Measurements from ENCODE around the gene PDCD1LG2.

Gene PDCD1LG2

DNA sequence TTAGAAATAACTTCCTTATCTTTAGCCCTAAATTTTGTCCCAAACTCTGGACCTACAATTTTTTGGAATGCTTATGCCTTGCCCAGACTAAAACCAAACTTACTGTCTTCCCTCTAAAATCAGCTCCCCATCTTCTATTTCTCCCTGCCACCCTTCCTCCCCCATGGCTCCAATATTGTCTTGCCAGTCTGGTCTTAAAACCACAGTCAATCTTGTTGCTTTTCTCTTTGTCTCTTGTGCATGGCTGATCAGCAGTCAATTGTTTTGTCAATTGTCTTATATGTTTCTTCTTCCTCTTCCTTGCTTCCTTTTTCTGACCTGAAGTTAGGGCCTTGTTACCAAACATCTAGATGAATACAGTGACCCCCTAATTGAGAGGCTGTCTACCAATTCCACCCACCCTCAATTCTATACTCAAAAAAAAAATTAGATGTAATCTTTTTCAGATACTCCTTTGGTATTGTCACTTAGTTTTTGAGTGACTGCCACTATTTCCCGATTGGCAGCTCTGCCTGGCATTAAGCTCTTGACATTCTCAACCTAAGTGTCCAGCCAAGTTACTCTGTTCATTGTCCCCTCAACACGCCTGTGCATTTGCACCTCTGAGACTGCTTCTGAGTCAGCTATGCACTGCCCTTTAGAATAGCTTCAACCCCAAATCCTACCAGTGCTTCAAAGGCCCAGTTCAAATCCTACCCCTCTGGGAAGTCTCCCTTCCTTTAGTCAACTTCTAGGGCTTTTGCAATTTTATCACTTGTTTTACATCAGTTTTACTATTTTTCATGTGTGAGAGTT, 2.5 kb downstream of the PDCD1LG2 start:
- no peak for TF ChIP-seq CTCF (IDR thresholded peaks at IDR 0.05; ENCODE audit: low read depth, low read length)
- no peak for DNase-seq (ENCODE audit: extremely low read depth, low read depth)

DNA sequence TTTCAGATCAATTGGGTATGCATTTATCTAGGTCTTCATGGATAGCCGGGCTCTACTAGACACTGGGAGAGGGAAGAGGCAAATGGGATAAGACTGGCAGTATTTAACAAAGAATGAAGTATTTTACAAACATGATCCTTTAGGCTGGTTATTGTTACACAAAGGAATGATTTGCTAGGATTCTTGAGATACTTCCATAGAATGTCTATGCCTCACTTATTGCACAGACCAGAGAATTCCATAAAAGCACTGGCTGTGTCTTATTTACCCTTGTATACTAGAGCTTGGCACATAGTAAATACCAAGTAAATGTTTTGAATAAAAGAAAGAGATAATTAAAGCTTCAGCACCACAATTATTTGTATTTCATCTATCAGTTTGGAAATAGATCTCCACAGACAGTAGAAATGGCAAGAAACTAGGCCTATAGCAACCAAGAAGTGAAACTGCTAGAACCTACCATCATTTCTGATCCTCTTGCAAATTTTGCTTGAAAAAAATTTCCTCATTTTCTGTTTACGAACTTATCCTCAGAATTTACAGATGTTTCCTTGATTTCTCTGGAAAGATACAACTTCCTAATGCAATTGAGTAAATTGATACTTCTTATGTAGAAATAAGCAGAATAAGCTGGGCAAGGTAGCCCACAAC, 3.8 kb downstream of the PDCD1LG2 start:
- TF ChIP-seq CTCF (IDR thresholded peaks at IDR 0.05; ENCODE audit: low read depth, low read length): no peak
- DNase-seq (ENCODE audit: extremely low read depth, low read depth): no peak

GRCh38 chr9:5514617-5515260, 4.4 kb downstream of the PDCD1LG2 start:
- no peak for DNase-seq (ENCODE audit: extremely low read depth, low read depth)
- no peak for TF ChIP-seq CTCF (IDR thresholded peaks at IDR 0.05; ENCODE audit: low read depth, low read length)

- no peak for TF ChIP-seq CTCF (IDR thresholded peaks at IDR 0.05; ENCODE audit: low read depth, low read length)
- no peak for DNase-seq (ENCODE audit: extremely low read depth, low read depth)
These were observed 4.9 kb downstream of the PDCD1LG2 start for GRCh38 chr9:5515261-5515650.

GRCh38 chr9:5516453-5517220, 6.3 kb downstream of the PDCD1LG2 start:
- DNase-seq (ENCODE audit: extremely low read depth, low read depth): no peak
- no peak for TF ChIP-seq CTCF (IDR thresholded peaks at IDR 0.05; ENCODE audit: low read depth, low read length)

GRCh38 chr9:5518171-5518936, 8.0 kb downstream of the PDCD1LG2 start:
- DNase-seq (ENCODE audit: extremely low read depth, low read depth): no peak
- TF ChIP-seq CTCF (IDR thresholded peaks at IDR 0.05; ENCODE audit: low read depth, low read length): no peak
